GM20431 (cell line): ENCODE measurements around the gene BLOC1S1.

ENCODE experiments used
- in situ Hi-C: fragments of 300-500 bp; cut with MseI, MboI; formaldehyde crosslinking; loops from one replicate; pipeline ENCODE4 v1.15.0; 2020; ENCODE audit warnings: low sequenced_read_pairs; ENCODE audit not compliant: unreplicated experiment

BLOC1S1 gene

GRCh38 chr12:55767156-55767555, 51.3 kb downstream of the BLOC1S1 start:
- in situ Hi-C loops: no loop called here
